Kidney epithelial cell (primary cell): ENCODE results near the gene ZFP28. TPM values are rescaled to one million over a fixed set of nuclear protein-coding genes. Genes with fewer than 3 reads are reported as not detected.

Source experiments
- DNase-seq: peaks from one replicate; pipeline ENCODE4 v3.0.0-alpha.2; 2010; ENCODE audit warnings: low read depth
- H3K27me3 ChIP-seq: 2 replicates; pipeline ENCODE4 v1.6.0; 2011; ENCODE audit warnings: low read length; ENCODE audit not compliant: control insufficient read depth, insufficient read depth
- H3K36me3 ChIP-seq: 2 replicates; pipeline ENCODE4 v1.5.1; 2011; ENCODE audit warnings: low read length; ENCODE audit not compliant: control insufficient read depth, insufficient read depth
- H3K4me3 ChIP-seq: 2 replicates; pipeline ENCODE4 v1.5.1; 2011; ENCODE audit warnings: low read depth, mild to moderate bottlenecking, control low read depth, low read length
- total RNA-seq: library from RNA; depleted of rRNA; stranded (reverse); fragments of >200 nt; gene quantifications from 2 replicates; pipeline ENCODE4 v1.2.3, GENCODE V29; 2015
- TF ChIP-seq, protein P1 (sequence below): IDR thresholded peaks from 2 replicates; pipeline ENCODE4 v1.5.1; 2011; ENCODE audit warnings: mild to moderate bottlenecking, moderate library complexity, low read length, control low read depth, inconsistent platforms; ENCODE audit not compliant: insufficient read depth, poor library complexity, severe bottlenecking

The ZFP28 gene
- total RNA-seq, 1 donor from 2014 or later: 5.8 TPM

DNA sequence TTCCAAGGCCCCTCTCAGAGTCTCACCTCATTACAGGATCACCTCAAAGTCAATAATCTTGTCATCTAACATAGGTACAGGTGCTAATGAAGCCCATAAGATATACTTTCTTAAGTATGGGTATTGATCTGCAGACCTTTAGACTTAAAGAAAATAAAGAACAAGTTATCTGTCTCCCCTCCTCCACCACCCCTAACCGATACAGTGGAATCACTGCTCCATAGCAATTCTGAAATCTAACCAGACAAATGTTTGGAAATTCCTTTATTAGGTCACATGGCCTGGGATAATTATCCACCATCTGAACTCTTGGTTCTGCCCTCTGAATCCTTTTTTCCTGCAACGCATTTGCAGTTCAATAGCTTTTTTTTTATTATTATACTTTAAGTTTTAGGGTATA is 24.0 kb downstream of the ZFP28 start:
- Histone ChIP-seq H3K36me3 (no peaks in the 10 kb centered on the region), H3K27me3 (no peaks in the 10 kb centered on the region), H3K4me3 (no peak overlapping the region)
- DNase-seq: no peak
- TF ChIP-seq, protein P1, sequence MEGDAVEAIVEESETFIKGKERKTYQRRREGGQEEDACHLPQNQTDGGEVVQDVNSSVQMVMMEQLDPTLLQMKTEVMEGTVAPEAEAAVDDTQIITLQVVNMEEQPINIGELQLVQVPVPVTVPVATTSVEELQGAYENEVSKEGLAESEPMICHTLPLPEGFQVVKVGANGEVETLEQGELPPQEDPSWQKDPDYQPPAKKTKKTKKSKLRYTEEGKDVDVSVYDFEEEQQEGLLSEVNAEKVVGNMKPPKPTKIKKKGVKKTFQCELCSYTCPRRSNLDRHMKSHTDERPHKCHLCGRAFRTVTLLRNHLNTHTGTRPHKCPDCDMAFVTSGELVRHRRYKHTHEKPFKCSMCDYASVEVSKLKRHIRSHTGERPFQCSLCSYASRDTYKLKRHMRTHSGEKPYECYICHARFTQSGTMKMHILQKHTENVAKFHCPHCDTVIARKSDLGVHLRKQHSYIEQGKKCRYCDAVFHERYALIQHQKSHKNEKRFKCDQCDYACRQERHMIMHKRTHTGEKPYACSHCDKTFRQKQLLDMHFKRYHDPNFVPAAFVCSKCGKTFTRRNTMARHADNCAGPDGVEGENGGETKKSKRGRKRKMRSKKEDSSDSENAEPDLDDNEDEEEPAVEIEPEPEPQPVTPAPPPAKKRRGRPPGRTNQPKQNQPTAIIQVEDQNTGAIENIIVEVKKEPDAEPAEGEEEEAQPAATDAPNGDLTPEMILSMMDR: no peak

DNA sequence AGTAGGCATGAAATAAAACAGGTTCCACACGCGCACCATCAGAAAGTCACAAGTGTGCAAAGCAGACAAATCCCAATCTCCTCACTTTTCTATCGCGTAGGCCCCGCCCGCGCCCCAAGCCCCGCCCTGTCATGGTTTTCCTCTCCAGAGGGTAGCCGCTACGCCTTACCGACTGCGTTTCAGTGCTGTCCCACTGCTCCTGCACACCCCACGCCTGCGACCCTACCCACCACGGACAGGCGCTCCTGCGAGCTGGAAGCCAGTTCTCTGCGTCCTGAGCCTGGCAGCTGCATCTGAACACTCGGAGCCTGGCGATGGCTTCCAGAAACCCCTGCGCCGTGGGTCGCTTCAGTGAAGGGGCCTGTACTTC is 28.1 kb downstream of the ZFP28 start:
- peaks cover 2% of the 10 kb centered on the region for H3K36me3 ChIP-seq
- H3K27me3 ChIP-seq: no peaks in the 10 kb centered on the region
- TF ChIP-seq, protein P1: no peak
- H3K4me3 ChIP-seq: peak overlapping the region; percentile 95
- no peak for DNase-seq

DNA sequence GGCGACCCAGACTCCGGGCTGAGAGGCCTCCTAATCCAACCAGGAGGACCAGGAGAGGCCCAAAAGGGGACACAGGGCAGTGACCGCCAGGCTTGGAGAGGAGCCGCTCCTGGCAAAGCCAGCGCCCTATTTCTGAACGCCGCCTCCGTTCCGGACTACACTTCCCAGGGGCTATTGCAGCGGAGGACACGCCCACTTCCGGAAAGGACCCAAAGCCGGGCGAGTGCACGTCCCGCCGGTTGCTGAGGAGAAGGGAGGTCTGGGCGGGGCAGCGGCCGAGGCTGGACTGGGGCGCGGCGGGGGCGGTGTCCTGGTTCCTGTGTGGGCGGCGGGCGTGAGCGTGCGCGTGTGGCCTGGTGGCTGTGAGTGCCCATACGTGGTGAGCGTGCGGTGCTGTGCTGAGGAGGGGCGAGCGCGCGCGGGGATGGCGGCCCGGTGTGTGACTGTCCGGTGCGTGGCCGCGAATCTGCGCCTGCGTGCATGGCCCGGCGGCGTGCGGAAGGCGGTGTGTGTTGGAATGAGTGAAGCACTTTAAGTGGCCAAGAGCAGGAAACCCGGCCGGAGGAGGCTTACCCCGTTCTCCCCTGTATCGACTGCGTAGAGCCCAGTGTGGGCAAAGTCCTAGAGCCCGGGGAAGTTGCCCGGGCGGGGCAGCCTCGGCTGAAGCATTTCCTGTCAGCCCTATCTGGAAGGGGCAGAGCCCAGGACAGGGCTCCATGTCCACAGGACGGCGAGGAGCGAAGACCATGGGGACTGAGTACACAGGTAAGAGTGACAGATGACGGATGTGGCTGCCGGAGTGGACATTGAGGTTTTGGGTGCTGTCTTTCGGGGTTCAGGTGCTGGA is 28.7 kb downstream of the ZFP28 start, which contains the start of gene ZNF470:
Gene ZNF470, plus strand, starts transcription at position 195 of the 847 bp plus-strand sequence. CDS start 2,844 bp downstream, outside the sequence.
- Histone ChIP-seq H3K27me3 (no peaks in the 10 kb centered on the region), H3K4me3 (peak within 1 kb of the TSS; percentile 95), H3K36me3 (peaks cover 2% of the 10 kb centered on the region)
- TF ChIP-seq, protein P1: no peak
- peak; percentile 58 for DNase-seq

DNA sequence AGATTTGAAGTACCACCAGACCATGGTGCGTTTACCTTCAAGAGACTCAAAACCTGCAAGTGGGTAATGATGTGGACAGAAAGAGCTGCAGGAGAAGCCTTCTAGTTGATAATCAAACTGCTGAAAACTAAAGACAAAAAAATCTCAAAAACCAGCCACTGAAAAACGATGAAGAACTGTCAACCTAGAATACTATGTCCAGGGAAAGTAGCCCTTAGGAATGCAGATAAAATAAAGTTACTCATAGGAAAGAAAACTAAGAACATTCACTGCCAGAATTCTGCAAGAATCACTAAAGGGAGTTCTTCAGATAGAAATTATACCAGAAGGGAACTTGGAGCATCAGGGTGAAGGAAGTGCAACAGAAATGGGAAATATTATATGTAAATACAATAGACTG is 33.8 kb downstream of the ZFP28 start:
- DNase-seq: no peak
- Histone ChIP-seq H3K4me3 (no peak overlapping the region), H3K27me3 (no peaks in the 10 kb centered on the region), H3K36me3 (peaks cover 2% of the 10 kb centered on the region)
- TF ChIP-seq, protein P1: no peak

DNA sequence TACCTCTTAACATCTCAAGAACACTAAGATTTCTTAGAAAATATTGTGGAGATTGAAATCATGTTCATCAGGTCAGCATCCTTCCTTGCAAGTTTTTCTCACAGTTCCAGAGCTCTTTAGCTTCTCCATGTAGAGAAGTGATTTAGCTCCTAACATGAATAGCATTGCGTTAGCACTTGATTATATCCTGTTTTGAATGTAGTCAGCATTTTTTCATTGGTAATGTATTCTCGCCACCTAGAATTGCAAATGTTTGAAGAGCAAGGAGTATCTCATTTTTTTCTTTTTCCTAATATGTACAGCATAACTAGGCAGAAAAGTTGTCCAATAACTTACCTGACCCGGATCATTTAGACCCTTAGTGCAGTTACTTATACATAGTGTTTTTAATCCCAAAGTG is 35.2 kb downstream of the ZFP28 start:
- no peak for DNase-seq
- TF ChIP-seq, protein P1: no peak
- H3K4me3 ChIP-seq: no peak overlapping the region
- H3K36me3 ChIP-seq: peaks cover 2% of the 10 kb centered on the region
- H3K27me3 ChIP-seq: no peaks in the 10 kb centered on the region
